Glomerular visceral epithelial cell (primary cell): ENCODE results near the gene GMFB.

Source experiments
- DNase-seq: peaks from one replicate; pipeline ENCODE4 v3.0.0-alpha.2; 2016; ENCODE audit errors: extremely low spot score

The GMFB gene

DNA sequence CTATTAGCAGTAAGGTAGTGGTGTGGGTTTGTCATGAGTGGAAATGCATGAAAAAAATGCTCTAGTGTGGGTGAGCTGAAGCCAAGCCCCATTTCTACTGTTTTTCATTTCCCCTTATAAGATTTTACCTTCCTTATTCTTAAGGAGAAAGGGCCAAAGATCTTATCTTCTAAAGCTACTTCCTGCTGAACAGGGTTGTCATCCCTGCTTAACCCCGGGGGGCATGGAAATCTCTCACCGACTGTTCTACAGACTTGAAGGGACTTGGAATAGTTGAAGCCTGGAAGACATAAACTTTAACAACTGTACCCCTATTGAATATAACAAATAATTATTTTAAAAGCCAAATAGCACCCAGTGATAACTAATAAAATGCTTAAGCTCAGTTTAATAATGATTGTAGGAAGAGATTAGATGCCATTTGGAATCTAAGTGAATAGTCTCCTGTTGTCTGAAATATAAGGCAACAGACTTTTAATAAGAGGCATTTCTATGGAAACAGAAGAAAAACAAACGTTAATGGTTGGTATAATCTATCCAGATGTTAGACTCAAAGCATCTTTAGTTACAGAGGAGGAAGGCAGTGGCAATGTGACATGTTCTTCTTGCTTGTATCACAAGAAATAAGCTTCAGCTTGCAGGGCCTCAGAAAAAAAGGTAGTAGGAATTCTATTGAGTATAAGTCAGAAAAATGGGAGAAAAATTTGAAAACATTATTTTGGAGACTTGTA, 1.8 kb upstream of the GMFB start:
- DNase-seq = no peak

DNA sequence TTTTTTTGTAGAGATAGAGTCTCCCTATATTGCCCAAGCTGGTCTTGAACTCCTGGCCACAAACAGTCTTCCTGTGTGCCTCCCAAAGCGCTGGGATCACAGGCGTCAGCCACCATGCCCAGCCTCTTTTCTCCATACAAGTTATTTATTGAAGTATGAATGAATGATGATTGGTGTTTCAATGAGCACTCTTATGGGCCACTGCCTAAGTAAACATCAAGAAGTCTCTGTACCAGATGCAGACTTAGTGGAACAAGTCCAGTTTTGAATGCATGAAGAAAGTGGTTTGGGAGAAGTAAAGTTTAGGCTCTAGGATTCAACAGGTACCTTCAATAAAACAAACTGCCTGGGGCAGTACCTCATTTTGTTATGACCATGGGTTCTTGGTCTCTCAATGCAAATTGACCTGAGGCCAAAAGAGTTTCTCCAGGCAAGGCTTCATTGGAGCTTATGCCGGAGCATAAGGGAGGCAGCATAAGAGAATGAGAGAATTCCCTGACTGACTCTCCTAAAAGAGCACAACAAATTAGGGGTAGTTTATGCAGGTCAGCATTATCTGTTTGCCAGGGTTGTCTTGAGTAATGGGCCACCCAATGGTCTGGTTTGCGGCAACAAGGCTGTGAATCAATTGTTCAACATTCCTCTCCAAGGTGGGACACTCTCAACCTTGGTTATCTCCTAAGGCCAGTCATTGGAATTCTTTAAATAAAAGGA, 1.1 kb upstream of the GMFB start:
- DNase-seq = no peak

GRCh38 chr14:54489318-54489683, 521 bp upstream of the GMFB start:
- DNase-seq = no peak

DNA sequence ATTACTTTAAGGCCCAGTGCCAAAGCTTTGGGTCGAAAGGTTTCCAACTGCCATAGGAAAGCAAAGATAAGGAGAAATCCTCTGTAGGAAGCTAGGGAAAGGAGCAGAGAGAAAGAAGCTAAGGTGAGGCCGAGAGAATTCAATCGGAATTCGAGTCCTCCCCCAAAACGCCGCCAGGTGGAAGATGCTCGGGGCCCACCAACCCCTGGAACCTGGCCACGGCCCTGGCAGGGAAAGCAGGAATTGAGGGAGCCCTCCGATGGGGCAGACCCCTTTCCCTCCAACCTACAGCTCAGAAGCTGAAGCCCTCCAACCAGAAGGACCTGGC, 498 bp downstream of the GMFB start:
- no peak for DNase-seq

DNA sequence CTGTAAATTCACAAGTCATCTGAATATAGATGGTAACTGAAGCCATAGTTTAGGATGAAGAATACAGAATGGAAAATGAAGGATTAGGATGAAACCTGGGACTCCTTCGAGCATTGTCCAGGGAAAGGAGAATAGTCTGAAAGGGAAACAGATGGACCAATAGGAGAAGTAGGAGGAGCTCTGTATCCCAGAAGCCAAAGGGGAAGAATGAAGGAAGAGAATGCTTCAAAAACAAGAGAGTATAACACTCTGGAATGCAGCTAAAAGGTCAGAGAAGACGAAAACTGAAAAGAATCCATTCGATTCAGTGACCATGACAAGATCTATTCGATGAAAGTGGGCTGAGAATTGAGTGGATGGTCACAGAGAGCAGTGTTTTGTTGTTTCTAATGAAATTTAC, 1.0 kb downstream of the GMFB start:
- DNase-seq = peak; percentile 46

GRCh38 chr14:54486685-54487084, 2.1 kb downstream of the GMFB start:
- no peak for DNase-seq

GRCh38 chr14:54483846-54484245, 4.9 kb downstream of the GMFB start:
- peak; percentile 16 for DNase-seq

GRCh38 chr14:54483073-54483745, 5.6 kb downstream of the GMFB start:
- no peak for DNase-seq

GRCh38 chr14:54481695-54482094, 7.1 kb downstream of the GMFB start:
- DNase-seq = no peak

DNA sequence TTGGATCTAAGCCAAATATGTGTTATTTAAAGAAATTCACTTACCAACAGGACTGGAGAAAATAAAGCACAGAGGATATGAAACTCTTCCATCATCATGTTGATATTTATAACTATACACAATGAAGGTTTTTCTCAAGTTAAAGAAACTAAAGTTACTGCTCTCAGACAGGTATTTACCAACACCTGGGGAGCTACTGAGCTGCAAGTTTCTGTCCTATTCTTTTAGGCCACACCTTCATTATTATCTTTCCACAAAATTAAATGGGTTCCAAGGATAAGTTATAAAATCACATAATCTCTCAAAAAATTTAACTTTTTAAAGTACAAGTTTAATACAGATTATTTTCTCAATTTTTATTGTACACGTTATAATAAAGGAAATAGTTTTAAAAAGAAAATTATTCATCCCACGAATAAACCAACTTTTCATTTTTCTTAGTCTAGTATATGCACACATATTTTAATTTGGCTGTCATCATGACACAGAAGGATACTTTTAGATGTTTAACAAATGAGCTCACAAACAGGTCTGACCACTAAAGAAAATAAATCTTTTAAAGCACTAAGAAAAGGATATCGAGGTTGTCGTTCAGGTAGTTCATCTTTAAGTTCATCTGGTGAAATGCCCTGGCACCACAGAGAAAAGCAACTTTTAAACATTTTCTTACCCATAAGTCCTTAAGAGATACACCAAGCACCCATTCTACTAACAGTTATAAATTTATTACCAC, 7.8 kb downstream of the GMFB start:
- no peak for DNase-seq

DNA sequence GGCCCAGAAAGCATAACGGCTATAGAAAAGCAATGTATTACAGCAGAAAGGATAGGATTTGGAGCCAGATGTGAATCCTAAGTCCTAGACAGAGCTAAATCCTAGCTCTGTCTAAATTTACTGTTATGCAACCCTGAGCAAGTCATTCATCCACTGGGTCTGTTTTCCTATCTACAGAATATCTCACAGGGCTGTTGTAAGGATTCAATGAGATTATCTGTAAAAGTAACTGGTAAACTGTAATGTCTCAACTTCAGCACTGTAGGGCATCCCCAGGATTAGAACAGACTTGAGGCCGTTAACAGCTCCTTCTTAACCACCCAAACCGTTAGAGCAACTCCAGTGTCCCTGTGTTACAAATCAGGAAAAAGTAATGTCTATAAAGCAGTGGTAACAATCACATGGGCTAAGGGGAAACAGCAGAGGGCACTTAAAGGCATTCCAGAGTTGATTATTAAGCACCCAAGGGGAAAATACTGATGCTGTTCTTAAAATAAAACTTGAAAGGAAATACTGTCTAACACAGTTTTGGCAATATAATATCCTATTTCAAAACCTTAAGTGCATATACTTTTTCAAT, 10.1 kb downstream of the GMFB start:
- no peak for DNase-seq

- no peak for DNase-seq
Observed at GRCh38 chr14:54475911-54476310, 12.9 kb downstream of the GMFB start.

GRCh38 chr14:54475187-54475899, 13.4 kb downstream of the GMFB start:
- DNase-seq = no peak

DNA sequence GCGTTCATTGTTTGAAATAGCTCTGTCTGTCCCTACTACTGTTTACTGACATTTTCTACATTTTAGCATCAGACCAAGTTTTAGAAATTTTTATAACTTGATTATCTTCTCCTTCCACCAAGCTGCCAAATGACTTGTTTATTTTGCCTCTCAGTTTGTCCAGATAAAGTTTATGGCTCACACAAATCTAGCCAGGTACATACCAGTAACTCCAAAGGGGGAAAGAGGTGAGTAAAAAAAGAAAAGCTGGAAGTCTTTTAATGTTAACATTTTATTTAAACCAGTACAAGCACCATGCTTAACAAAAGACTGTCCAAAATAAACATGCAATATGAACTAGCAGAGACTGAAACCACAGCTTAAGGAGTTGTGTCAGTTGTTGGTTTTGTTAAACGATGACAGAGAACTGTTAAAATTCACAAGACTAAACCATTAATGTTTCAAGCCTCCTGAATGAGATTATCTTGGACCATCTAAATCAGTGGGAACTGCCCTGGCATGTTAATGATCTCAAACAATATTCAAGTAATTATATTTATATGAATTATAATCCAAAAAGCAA, 14.5 kb downstream of the GMFB start:
- DNase-seq = no peak

- no peak for DNase-seq
Observed at GRCh38 chr14:54472315-54472714, 16.5 kb downstream of the GMFB start.

DNA sequence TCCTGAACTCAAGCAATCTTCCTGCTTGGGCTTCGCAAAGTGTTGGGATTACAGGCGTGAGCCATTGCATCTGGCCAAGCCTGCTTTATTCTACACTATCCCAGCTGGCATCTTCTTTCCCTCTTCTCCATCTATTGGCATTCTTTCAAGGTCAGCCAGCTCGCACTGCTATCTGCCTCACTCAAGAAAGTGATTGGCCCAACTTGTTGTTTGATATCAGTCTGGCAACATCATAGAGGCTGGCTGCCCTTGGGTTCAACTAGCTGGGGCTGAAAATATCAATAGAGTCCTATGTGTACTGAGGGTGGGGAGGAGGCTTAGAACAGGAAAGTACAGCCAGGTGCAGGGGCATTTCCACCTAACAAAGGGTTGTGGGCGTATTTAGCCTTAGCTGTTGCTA, 17.1 kb downstream of the GMFB start:
- no peak for DNase-seq

DNA sequence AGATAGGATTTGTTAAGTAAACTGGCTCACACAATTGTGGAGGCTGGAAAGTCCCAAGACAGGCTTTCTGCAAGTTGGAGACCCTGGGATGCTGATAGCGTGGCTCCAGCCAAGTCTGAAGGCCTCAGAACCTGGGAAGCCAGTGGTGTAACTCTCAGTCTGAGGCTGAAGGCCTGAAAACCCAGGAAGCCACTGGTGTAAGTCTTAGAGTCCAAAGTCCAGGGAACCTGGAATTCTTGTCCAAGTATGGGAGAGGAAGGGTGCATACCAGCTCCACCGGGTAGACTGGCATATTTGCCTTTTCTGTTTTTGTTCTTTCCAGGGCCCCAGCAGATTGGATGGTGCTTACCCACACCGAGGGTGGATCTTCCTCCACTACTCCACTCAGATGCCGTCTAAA, 18.1 kb downstream of the GMFB start:
- DNase-seq = no peak

DNA sequence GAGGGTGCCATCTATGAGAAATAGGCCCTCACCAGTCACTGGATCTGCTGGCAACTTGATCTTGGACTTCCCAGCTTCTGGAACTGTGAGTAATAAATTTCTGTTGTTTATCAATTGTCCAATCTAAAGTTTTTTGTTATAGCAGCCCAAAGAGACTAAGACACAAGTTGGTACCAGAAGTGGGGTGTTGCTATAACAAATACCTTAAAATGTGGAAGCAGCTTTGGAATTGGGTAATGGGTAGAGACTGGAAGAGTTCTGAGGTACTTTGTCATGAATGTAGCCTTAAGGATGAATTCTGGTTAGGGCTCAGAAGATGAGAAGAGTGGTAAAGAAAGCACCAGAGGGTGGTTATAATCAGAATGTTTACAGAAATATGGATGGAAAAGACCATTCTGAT, 21.5 kb downstream of the GMFB start:
- no peak for DNase-seq

- no peak for DNase-seq
Observed at GRCh38 chr14:54465654-54466053, 23.1 kb downstream of the GMFB start.

- DNase-seq = no peak
Observed at GRCh38 chr14:54462048-54462447, 26.7 kb downstream of the GMFB start.

- DNase-seq = no peak
Observed at GRCh38 chr14:54459106-54459505, 29.7 kb downstream of the GMFB start.
